WTC11 (cell line): ENCODE results near the gene ROR2.

Experiments
- CTCF ChIP-seq: fragments of 200-600 bp; IDR thresholded peaks from 2 replicates; pipeline ENCODE4 v1.8.0; 2022; ENCODE audit warnings: antibody characterized with exemption
- FOXJ3 ChIP-seq: sonication (generic); formaldehyde crosslinking; IDR thresholded peaks from 2 replicates; pipeline ENCODE4 v1.9.0; 2021; ENCODE audit warnings: missing genetic modification reagents, mild to moderate bottlenecking, borderline replicate concordance
- SMAD4 ChIP-seq: sonication (generic); formaldehyde crosslinking; IDR thresholded peaks from 2 replicates; pipeline ENCODE4 v1.8.0; 2022; ENCODE audit warnings: mild to moderate bottlenecking, missing genetic modification reagents
- TF ChIP-seq, protein P1 (sequence below): sonication (generic); formaldehyde crosslinking; IDR thresholded peaks from 2 replicates; pipeline ENCODE4 v1.8.0; 2022; ENCODE audit warnings: mild to moderate bottlenecking, missing genetic modification reagents
- TF ChIP-seq, protein P2 (sequence below): sonication (generic); formaldehyde crosslinking; IDR thresholded peaks from 2 replicates; pipeline ENCODE4 v1.8.0; 2022; ENCODE audit warnings: mild to moderate bottlenecking, missing genetic modification reagents
- TF ChIP-seq, protein P3 (sequence below): sonication (generic); formaldehyde crosslinking; IDR thresholded peaks from 2 replicates; pipeline ENCODE4 v1.8.0; 2022; ENCODE audit warnings: mild to moderate bottlenecking, missing genetic modification reagents

DNA sequence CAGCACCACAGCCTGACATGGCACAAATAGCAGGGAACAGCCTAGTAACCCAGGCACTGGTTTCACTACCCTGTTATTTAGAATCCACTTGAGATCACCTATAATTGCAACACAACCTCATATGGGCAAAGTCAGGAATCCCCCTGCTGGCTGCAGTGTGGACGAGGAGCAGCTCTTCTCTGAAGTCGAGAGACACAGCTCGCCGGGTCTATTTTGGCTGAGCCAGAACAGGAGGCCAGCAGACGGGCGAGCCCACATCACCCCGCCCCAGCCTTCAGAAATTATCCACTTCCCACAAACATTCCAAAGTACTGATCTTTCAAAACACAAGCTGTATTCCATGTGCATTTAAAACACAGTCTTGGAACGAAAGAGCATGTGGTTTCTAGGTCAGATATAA is 179.0 kb downstream of the ROR2 start:
- TF ChIP-seq CTCF (no peak), FOXJ3 (CRISPR knock-in tag) (no peak), SMAD4 (CRISPR knock-in tag) (no peak)
- TF ChIP-seq, protein P1, sequence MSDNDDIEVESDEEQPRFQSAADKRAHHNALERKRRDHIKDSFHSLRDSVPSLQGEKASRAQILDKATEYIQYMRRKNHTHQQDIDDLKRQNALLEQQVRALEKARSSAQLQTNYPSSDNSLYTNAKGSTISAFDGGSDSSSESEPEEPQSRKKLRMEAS (CRISPR knock-in tag) = no peak
- TF ChIP-seq, protein P2, sequence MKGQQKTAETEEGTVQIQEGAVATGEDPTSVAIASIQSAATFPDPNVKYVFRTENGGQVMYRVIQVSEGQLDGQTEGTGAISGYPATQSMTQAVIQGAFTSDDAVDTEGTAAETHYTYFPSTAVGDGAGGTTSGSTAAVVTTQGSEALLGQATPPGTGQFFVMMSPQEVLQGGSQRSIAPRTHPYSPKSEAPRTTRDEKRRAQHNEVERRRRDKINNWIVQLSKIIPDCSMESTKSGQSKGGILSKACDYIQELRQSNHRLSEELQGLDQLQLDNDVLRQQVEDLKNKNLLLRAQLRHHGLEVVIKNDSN (CRISPR knock-in tag) = no peak
- TF ChIP-seq, protein P3, sequence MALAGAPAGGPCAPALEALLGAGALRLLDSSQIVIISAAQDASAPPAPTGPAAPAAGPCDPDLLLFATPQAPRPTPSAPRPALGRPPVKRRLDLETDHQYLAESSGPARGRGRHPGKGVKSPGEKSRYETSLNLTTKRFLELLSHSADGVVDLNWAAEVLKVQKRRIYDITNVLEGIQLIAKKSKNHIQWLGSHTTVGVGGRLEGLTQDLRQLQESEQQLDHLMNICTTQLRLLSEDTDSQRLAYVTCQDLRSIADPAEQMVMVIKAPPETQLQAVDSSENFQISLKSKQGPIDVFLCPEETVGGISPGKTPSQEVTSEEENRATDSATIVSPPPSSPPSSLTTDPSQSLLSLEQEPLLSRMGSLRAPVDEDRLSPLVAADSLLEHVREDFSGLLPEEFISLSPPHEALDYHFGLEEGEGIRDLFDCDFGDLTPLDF (CRISPR knock-in tag) = no peak
